Neural progenitor cell (in vitro differentiated cells): Measurements from ENCODE around the gene C15orf39.

Experiments
- EZH2 ChIP-seq: fragments of 200-600 bp; sonication (generic); IDR thresholded peaks from 2 replicates; pipeline ENCODE4 v1.6.1; 2017; ENCODE audit warnings: antibody characterized with exemption, mild to moderate bottlenecking, moderate library complexity
- EZH2phosphoT487 ChIP-seq: fragments of 200-600 bp; sonication (generic); IDR thresholded peaks from 2 replicates; pipeline ENCODE4 v1.6.1; 2017; ENCODE audit warnings: antibody characterized with exemption
- TF ChIP-seq, protein P1 (sequence below): fragments of 200-600 bp; sonication (generic); IDR thresholded peaks from 2 replicates; pipeline ENCODE4 v1.5.1; 2017; ENCODE audit warnings: antibody characterized with exemption, mild to moderate bottlenecking

DNA sequence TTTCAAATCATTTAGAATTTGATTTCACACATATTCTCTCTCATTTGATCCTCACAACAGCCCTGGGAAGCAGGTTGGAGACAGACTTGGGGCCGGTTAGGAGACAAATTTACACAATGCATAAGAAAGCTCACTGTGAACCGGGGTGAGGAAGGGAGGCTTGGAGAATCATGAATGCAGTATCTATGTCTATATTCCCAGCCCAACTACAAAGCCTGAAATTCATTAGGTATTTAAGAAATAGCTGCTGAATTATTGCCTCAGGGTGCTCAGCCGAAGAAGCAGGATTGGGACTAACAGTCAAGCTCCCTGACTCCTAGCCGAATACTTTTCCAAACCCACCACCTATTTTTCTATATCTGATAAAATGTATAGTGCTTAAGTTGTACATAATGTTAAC, 48.0 kb downstream of the C15orf39 start:
- TF ChIP-seq, protein P1, sequence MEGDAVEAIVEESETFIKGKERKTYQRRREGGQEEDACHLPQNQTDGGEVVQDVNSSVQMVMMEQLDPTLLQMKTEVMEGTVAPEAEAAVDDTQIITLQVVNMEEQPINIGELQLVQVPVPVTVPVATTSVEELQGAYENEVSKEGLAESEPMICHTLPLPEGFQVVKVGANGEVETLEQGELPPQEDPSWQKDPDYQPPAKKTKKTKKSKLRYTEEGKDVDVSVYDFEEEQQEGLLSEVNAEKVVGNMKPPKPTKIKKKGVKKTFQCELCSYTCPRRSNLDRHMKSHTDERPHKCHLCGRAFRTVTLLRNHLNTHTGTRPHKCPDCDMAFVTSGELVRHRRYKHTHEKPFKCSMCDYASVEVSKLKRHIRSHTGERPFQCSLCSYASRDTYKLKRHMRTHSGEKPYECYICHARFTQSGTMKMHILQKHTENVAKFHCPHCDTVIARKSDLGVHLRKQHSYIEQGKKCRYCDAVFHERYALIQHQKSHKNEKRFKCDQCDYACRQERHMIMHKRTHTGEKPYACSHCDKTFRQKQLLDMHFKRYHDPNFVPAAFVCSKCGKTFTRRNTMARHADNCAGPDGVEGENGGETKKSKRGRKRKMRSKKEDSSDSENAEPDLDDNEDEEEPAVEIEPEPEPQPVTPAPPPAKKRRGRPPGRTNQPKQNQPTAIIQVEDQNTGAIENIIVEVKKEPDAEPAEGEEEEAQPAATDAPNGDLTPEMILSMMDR: no peak
- no peak for TF ChIP-seq EZH2phosphoT487
- TF ChIP-seq EZH2: no peak
